Activated CD8-positive, alpha-beta memory T cell treated with anti-CD3 and anti-CD28 coated beads, Interleukin-2, amount 10 ng/mL, durations not matched to agents 7 days and 5 days (primary cell): ENCODE results near the gene OR2B2. TPM values are rescaled to one million over a fixed set of nuclear protein-coding genes. Genes with fewer than 3 reads are reported as not detected.

Experiments used
- ATAC-seq: fragments of 150-1000 bp; cut with Tn5 transposase; one replicate; pipeline ENCODE4 v1.10.0; 2021; ENCODE audit warnings: moderate library complexity
- CTCF ChIA-PET: fragments of 350-600 bp; sonication (Branson Sonifier 250); formaldehyde crosslinking; loops from one replicate; lab custom pipeline; 2021; ENCODE audit warnings: antibody characterized with exemption; lab: Charles Lee
- DNase-seq: peaks from one replicate; pipeline ENCODE4 v3.0.0-alpha.2; 2020
- H3K27ac Mint-ChIP-seq: one replicate; pipeline ENCODE4 v1.8.0; 2021; ENCODE audit warnings: mild to moderate bottlenecking, mixed read lengths
- H3K27me3 Mint-ChIP-seq: one replicate; pipeline ENCODE4 v1.8.0; 2021; ENCODE audit warnings: mixed read lengths
- H3K36me3 Mint-ChIP-seq: one replicate; pipeline ENCODE4 v1.8.0; 2021; ENCODE audit warnings: mild to moderate bottlenecking, mixed read lengths
- H3K4me1 Mint-ChIP-seq: one replicate; pipeline ENCODE4 v1.8.0; 2021; ENCODE audit warnings: mixed read lengths
- H3K4me3 Mint-ChIP-seq: one replicate; pipeline ENCODE4 v1.8.0; 2021; ENCODE audit warnings: mild to moderate bottlenecking, moderate library complexity, mixed read lengths
- H3K9me3 Mint-ChIP-seq: one replicate; pipeline ENCODE4 v1.8.0; 2022; ENCODE audit warnings: low read depth, mixed read lengths
- total RNA-seq, 2 experiments: library from RNA; stranded (reverse); gene quantifications; one replicate each; pipeline ENCODE4 v1.2.3, GENCODE V29; 2021

The OR2B2 gene
- total RNA-seq, 2 experiments from 2014 or later, result not detected

- DNase-seq (no peak), ATAC-seq (no peak)
- CTCF ChIA-PET, result interaction anchor here (1.2 to 11.3 kb wide), 3 partner anchors 25 to 32 kb away, joined by 3 to 183 read pairs (median 81); a partner anchor contains a TSS
- Mint-ChIP-seq H3K9me3 (no peaks in the 10 kb centered on the region), H3K4me1 (peaks cover 65% of the 10 kb centered on the region), H3K36me3 (peaks cover 9% of the 10 kb centered on the region), H3K27ac (peak overlapping the region; percentile 100), H3K4me3 (no peak overlapping the region), H3K27me3 (peaks cover 13% of the 10 kb centered on the region)
Measured at GRCh38 chr6:27868311-27868710, 43.9 kb downstream of the OR2B2 start.

GRCh38 chr6:27867945-27868300 lies 44.3 kb downstream of the OR2B2 start:
- Mint-ChIP-seq H3K36me3 (peaks cover 7% of the 10 kb centered on the region), H3K27me3 (peaks cover 12% of the 10 kb centered on the region), H3K9me3 (no peaks in the 10 kb centered on the region), H3K4me3 (peak overlapping the region; percentile 89), H3K27ac (peak overlapping the region; percentile 100), H3K4me1 (peaks cover 64% of the 10 kb centered on the region)
- CTCF ChIA-PET, result interaction anchor here (0.8 to 11.3 kb wide), 8 partner anchors 25 to 1651 kb away, joined by 3 to 183 read pairs (median 3); a partner anchor contains a TSS
- DNase-seq (no peak), ATAC-seq (no peak)

GRCh38 chr6:27867051-27867944 lies 44.9 kb downstream of the OR2B2 start:
- H3K9me3 Mint-ChIP-seq, result no peaks in the 10 kb centered on the region
- CTCF ChIA-PET, result interaction anchor here (0.8 to 11.3 kb wide), 11 partner anchors 26 to 1650 kb away, joined by 3 to 183 read pairs (median 3); a partner anchor contains a TSS
- peak overlapping the region; percentile 100 for H3K27ac Mint-ChIP-seq
- peak; percentile 93 for DNase-seq
- H3K4me3 Mint-ChIP-seq, result peak overlapping the region; percentile 89
- H3K27me3 Mint-ChIP-seq, result peaks cover 12% of the 10 kb centered on the region
- ATAC-seq, result peak; percentile 32
- H3K36me3 Mint-ChIP-seq, result peaks cover 7% of the 10 kb centered on the region
- peaks cover 66% of the 10 kb centered on the region for H3K4me1 Mint-ChIP-seq

- Mint-ChIP-seq H3K27me3 (peaks cover 12% of the 10 kb centered on the region), H3K4me3 (peak overlapping the region; percentile 89), H3K9me3 (no peaks in the 10 kb centered on the region), H3K4me1 (peaks cover 65% of the 10 kb centered on the region), H3K36me3 (peaks cover 10% of the 10 kb centered on the region), H3K27ac (peak overlapping the region; percentile 100)
- CTCF ChIA-PET, result interaction anchor here (1.0 to 11.3 kb wide), 8 partner anchors 26 to 733 kb away, joined by 3 to 183 read pairs (median 4); a partner anchor contains a TSS
- ATAC-seq, result peak; percentile 18
- DNase-seq, result peak; percentile 87
Measured at GRCh38 chr6:27866357-27867050, 45.7 kb downstream of the OR2B2 start.

GRCh38 chr6:27865850-27866356 lies 46.3 kb downstream of the OR2B2 start:
- Mint-ChIP-seq H3K27me3 (peaks cover 13% of the 10 kb centered on the region), H3K4me3 (peak overlapping the region; percentile 89), H3K27ac (peak overlapping the region; percentile 100), H3K36me3 (peaks cover 10% of the 10 kb centered on the region), H3K9me3 (no peaks in the 10 kb centered on the region), H3K4me1 (peaks cover 59% of the 10 kb centered on the region)
- CTCF ChIA-PET, result interaction anchor here (1.0 to 11.3 kb wide), 9 partner anchors 17 to 56 kb away, joined by 3 to 183 read pairs (median 5); a partner anchor contains a TSS
- peak; percentile 81 for DNase-seq
- ATAC-seq, result peak; percentile 29

GRCh38 chr6:27864906-27865849 lies 47.0 kb downstream of the OR2B2 start:
- Mint-ChIP-seq H3K27ac (peak overlapping the region; percentile 100), H3K36me3 (peaks cover 10% of the 10 kb centered on the region), H3K4me3 (peak overlapping the region; percentile 89), H3K4me1 (peaks cover 51% of the 10 kb centered on the region), H3K27me3 (peaks cover 20% of the 10 kb centered on the region), H3K9me3 (no peaks in the 10 kb centered on the region)
- CTCF ChIA-PET, result interaction anchor here (0.7 to 11.3 kb wide), 9 partner anchors 15 to 68 kb away, joined by 3 to 183 read pairs (median 5); a partner anchor contains a TSS
- peak; percentile 63 for ATAC-seq
- DNase-seq, result peak; percentile 91

- Mint-ChIP-seq H3K27ac (peak overlapping the region; percentile 100), H3K27me3 (peaks cover 21% of the 10 kb centered on the region), H3K4me3 (peak overlapping the region; percentile 89), H3K36me3 (peaks cover 10% of the 10 kb centered on the region), H3K4me1 (peaks cover 46% of the 10 kb centered on the region), H3K9me3 (no peaks in the 10 kb centered on the region)
- ATAC-seq, result no peak
- DNase-seq, result peak; percentile 75
- CTCF ChIA-PET, result interaction anchor here (0.7 to 11.3 kb wide), 9 partner anchors 14 to 67 kb away, joined by 3 to 183 read pairs (median 5); a partner anchor contains a TSS
Measured at GRCh38 chr6:27863962-27864905, 48.0 kb downstream of the OR2B2 start.

GRCh38 chr6:27862396-27863066 lies 49.7 kb downstream of the OR2B2 start:
- Mint-ChIP-seq H3K36me3 (peaks cover 10% of the 10 kb centered on the region), H3K4me3 (no peak overlapping the region), H3K27ac (no peak overlapping the region), H3K27me3 (peaks cover 21% of the 10 kb centered on the region), H3K9me3 (no peaks in the 10 kb centered on the region), H3K4me1 (peaks cover 31% of the 10 kb centered on the region)
- DNase-seq, result no peak
- CTCF ChIA-PET, result interaction anchor here (0.6 to 6.1 kb wide), 3 partner anchors 18 to 1121 kb away, joined by 3 to 81 read pairs (median 3); a partner anchor contains a TSS
- no peak for ATAC-seq

- Mint-ChIP-seq H3K36me3 (peaks cover 10% of the 10 kb centered on the region), H3K27me3 (peaks cover 20% of the 10 kb centered on the region), H3K4me1 (peaks cover 30% of the 10 kb centered on the region), H3K9me3 (no peaks in the 10 kb centered on the region), H3K4me3 (no peak overlapping the region), H3K27ac (no peak overlapping the region)
- CTCF ChIA-PET, result interaction anchor here (1.1 kb wide), 1 partner anchor 18 kb away, joined by 3 read pairs; no protein-coding TSS in a partner anchor
- ATAC-seq, result no peak
- DNase-seq, result no peak
Measured at GRCh38 chr6:27861861-27862260, 50.3 kb downstream of the OR2B2 start.

- Mint-ChIP-seq H3K9me3 (no peaks in the 10 kb centered on the region), H3K4me3 (no peak overlapping the region), H3K27me3 (peaks cover 15% of the 10 kb centered on the region), H3K36me3 (peaks cover 8% of the 10 kb centered on the region), H3K4me1 (peaks cover 28% of the 10 kb centered on the region), H3K27ac (no peak overlapping the region)
- CTCF ChIA-PET, result interaction anchor here (1.1 to 2.8 kb wide), 2 partner anchors 12 to 17 kb away, joined by 3 to 7 read pairs; no protein-coding TSS in a partner anchor
- no peak for DNase-seq
- no peak for ATAC-seq
Measured at GRCh38 chr6:27861276-27861840, 50.8 kb downstream of the OR2B2 start.
